ENCODE data around the gene FAM229B.

DNA sequence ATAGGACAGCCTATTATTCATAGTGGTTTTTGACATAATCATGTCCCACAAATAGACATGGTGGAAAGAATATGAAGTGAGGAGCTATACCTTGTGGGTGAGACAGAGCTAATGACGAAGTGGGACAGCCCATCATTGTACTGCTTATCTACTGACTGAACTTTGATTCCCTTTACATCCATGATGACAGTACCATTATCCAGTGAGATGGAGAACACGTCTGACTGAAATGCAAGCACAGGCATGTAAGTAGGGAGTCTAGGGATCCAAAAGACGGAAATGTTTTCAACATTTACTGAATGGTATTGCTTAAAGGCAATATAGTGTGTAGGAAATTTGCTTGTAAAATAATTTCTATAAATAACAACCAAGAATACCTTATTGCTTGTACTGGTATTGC is 43.5 kb downstream of the FAM229B start:
- TF ChIP-seq, protein P1, sequence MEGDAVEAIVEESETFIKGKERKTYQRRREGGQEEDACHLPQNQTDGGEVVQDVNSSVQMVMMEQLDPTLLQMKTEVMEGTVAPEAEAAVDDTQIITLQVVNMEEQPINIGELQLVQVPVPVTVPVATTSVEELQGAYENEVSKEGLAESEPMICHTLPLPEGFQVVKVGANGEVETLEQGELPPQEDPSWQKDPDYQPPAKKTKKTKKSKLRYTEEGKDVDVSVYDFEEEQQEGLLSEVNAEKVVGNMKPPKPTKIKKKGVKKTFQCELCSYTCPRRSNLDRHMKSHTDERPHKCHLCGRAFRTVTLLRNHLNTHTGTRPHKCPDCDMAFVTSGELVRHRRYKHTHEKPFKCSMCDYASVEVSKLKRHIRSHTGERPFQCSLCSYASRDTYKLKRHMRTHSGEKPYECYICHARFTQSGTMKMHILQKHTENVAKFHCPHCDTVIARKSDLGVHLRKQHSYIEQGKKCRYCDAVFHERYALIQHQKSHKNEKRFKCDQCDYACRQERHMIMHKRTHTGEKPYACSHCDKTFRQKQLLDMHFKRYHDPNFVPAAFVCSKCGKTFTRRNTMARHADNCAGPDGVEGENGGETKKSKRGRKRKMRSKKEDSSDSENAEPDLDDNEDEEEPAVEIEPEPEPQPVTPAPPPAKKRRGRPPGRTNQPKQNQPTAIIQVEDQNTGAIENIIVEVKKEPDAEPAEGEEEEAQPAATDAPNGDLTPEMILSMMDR (IDR thresholded peaks at IDR 0.05) = no peak
- TF ChIP-seq ZFX (IDR thresholded peaks at IDR 0.05; ENCODE audit: borderline replicate concordance) = no peak
